ENCODE results near the gene CHMP1B.

The CHMP1B gene

DNA sequence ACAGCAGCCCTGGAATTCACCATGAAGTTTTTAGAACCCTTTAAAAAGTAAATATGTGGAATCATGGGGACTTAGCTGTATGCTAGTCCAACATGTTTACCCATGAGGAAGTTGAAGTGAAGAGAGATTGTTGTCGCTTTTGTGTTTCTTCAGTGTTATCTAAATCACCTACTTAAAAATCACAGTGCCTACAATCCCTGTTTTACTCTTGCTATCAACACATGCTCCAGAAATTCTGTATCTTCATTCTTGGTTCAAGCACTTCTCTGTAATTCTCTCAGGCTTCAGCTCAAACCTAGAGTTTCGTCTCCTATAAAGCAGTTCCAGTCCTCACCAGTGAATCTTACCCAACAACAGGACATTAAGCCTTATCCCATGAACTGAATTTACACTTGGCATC, 30.5 kb upstream of the CHMP1B start:
- ChIA-PET CTCF (interaction anchor here (1.4 kb wide), 1 partner anchor 10 kb away, joined by 3 read pairs; no protein-coding TSS in a partner anchor), POLR2A (ENCODE audit: low non-redundant PET) (no interaction called here)
- TF ChIP-seq, protein P1, sequence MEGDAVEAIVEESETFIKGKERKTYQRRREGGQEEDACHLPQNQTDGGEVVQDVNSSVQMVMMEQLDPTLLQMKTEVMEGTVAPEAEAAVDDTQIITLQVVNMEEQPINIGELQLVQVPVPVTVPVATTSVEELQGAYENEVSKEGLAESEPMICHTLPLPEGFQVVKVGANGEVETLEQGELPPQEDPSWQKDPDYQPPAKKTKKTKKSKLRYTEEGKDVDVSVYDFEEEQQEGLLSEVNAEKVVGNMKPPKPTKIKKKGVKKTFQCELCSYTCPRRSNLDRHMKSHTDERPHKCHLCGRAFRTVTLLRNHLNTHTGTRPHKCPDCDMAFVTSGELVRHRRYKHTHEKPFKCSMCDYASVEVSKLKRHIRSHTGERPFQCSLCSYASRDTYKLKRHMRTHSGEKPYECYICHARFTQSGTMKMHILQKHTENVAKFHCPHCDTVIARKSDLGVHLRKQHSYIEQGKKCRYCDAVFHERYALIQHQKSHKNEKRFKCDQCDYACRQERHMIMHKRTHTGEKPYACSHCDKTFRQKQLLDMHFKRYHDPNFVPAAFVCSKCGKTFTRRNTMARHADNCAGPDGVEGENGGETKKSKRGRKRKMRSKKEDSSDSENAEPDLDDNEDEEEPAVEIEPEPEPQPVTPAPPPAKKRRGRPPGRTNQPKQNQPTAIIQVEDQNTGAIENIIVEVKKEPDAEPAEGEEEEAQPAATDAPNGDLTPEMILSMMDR (conservative IDR thresholded peaks at IDR 0.05; ENCODE audit: low read depth): no peak
- H3K27ac ChIP-seq: no peak overlapping the region
- no peak for DNase-seq (ENCODE audit: low spot score)

DNA sequence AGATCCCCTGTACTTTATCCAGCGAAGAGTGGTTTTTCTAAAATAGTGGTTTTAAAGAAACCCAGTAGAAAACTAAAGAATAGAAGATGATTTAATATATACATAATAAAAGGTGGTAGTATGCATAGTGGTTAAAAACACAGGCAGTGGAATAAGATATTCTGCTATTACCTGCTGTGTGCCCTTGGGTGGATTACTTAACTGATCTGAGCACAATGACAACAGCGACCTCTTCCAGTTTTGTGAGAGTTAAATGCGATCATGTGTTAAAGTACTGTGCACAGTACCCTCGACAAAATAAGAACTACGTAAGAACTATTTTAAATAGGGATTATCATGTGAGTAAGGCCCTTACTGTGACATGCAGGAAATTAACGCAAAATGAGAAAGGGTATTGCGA, 30.0 kb upstream of the CHMP1B start:
- POLR2A ChIA-PET (ENCODE audit: low non-redundant PET): no interaction called here
- CTCF ChIA-PET: no interaction called here
- no peak overlapping the region for H3K27ac ChIP-seq
- no peak for DNase-seq (ENCODE audit: low spot score)
- TF ChIP-seq, protein P1 (conservative IDR thresholded peaks at IDR 0.05; ENCODE audit: low read depth): no peak

DNA sequence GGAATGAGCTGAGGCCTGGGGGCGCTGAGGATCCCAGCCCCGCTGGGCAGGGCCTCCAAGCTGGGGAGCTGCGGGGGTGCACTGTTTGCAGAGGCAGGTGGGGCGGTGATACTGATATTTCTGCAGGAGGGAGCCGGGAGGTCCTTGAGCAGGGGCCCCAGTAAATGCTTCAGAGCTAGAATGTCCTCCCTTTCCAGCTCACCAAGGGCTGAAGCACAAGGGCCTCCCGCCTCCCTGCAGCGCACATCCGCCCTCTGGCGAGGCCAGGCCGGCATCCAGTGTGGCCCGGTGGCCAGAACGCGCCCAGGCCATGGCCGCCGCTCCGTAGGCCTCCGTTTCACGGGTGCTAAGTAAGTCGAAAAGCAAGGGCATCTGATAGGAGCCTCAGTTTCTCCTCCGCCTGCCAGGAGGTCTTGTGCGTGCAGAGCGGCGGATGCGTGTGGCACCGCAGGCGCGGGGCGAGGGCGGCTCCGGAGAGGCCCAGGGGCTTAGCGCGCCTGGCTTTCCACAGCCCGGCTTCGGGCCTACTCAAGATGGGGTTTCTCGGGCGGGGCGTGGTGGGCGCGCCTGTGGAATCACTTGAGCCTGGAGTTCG, 29.5 kb upstream of the CHMP1B start:
- POLR2A ChIA-PET (ENCODE audit: low non-redundant PET): no interaction called here
- TF ChIP-seq, protein P1 (conservative IDR thresholded peaks at IDR 0.05; ENCODE audit: low read depth): no peak
- DNase-seq (ENCODE audit: low spot score): no peak
- CTCF ChIA-PET: no interaction called here
- H3K27ac ChIP-seq: no peak overlapping the region

DNA sequence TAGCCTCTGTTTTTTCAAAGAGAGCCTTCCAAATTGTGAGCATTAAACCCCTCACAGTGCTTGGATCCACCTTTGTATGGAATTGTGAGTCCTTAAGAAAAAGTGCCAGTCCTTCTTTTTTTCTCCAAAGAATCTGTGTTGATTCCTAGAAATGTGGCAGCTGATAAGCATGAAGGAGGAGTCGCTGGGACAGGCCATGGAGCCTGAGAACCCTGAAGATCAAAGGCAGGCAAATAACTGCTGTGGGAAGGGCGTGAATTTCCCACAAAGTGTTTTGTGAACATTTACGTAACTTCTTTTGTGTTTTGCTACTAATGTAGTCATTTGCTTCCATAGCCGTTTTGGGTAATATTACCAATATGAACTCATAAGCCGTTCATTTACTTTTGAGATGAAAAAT, 27.7 kb upstream of the CHMP1B start:
- no peak overlapping the region for H3K27ac ChIP-seq
- DNase-seq (ENCODE audit: low spot score): no peak
- ChIA-PET POLR2A (ENCODE audit: low non-redundant PET) (no interaction called here), CTCF (no interaction called here)
- TF ChIP-seq, protein P1 (conservative IDR thresholded peaks at IDR 0.05; ENCODE audit: low read depth): no peak

DNA sequence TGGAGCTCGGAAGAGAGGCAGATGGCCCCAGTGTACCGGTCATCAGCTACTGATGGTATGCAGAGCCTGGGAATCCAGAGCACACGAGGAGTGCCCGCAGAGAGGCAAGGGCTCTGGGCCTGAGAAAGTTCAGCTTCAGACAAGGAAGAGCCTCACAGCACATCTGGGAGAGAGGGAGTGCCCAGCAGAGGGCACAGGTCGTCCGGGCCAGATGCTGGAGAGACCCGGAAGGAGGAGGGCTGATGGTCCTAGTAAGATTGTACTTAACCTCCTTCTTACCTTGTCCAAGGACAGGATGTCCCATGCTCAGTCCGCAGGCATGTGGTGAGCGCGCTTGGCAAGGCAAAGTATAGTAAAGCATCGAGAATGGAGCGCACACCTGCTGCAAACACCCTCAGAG, 24.4 kb upstream of the CHMP1B start:
- no peak for DNase-seq (ENCODE audit: low spot score)
- TF ChIP-seq, protein P1 (conservative IDR thresholded peaks at IDR 0.05; ENCODE audit: low read depth): no peak
- POLR2A ChIA-PET (ENCODE audit: low non-redundant PET): no interaction called here
- H3K27ac ChIP-seq: no peak overlapping the region
- CTCF ChIA-PET: interaction anchor here (0.7 kb wide), 1 partner anchor 61 kb away, joined by 3 read pairs; no protein-coding TSS in a partner anchor

DNA sequence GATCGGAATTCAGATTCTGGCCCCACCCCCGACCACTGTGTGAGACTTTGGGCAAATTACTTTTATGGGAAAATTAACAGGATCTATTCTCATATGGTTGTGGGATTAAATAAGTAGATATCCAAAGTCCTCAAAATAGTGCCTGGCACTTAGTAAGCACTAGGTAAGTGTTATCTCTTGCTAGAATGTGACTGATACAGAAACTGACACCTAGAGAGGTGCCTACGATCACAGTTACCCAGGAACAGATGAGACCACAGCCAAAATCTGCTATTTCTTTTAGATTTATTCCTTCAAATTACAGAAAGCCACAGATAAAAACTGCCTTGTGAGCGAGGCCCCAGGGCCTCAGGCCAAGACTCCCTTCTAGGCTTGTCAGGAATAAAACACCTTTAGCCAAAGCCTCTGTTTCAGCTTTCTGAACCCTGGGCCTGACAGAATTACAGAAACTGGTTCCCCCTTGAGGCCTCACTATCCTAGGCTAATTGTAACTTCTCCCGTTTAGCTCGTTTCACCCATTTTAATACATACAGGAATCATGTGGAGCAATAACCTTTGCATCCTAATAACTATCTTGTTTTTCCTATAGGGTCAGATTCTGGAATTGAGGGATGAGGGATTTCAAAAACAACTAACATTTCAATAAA, 22.3 kb upstream of the CHMP1B start:
- DNase-seq (ENCODE audit: low spot score): no peak
- CTCF ChIA-PET: interaction anchor here (0.6 to 1.0 kb wide), 2 partner anchors 17 to 219 kb away, joined by 3 to 5 read pairs; no protein-coding TSS in a partner anchor
- TF ChIP-seq, protein P1 (conservative IDR thresholded peaks at IDR 0.05; ENCODE audit: low read depth): no peak
- POLR2A ChIA-PET (ENCODE audit: low non-redundant PET): no interaction called here
- H3K27ac ChIP-seq: no peak overlapping the region
